HUES6 (cell line): Measurements from ENCODE around the gene COBL.

ENCODE experiments used
- H3K27ac ChIP-seq: 2 replicates; pipeline ENCODE4 v1.7.0; 2013; ENCODE audit warnings: low read depth, mild to moderate bottlenecking, low read length, inconsistent platforms
- H3K27me3 ChIP-seq: 2 replicates; pipeline ENCODE4 v1.6.1; 2013; ENCODE audit warnings: low read length; ENCODE audit not compliant: control insufficient read depth, insufficient read depth
- H3K36me3 ChIP-seq: 2 replicates; pipeline ENCODE4 v1.6.1; 2013; ENCODE audit warnings: low read length; ENCODE audit not compliant: control insufficient read depth, insufficient read depth
- H3K4me1 ChIP-seq: 2 replicates; pipeline ENCODE4 v1.6.1; 2013; ENCODE audit warnings: low read length; ENCODE audit not compliant: control insufficient read depth, insufficient read depth
- H3K4me3 ChIP-seq: 2 replicates; pipeline ENCODE4 v1.5.1; 2013; ENCODE audit warnings: low read depth, low read length
- H3K9ac ChIP-seq: one replicate; pipeline ENCODE4 v1.6.1; 2013; ENCODE audit warnings: mild to moderate bottlenecking, low read length
- H3K9me3 ChIP-seq: 2 replicates; pipeline ENCODE4 v1.6.1; 2013; ENCODE audit warnings: low read depth, low read length; ENCODE audit not compliant: control insufficient read depth, insufficient read depth

COBL gene

GRCh38 chr7:51040787-51041186 lies 275.8 kb downstream of the COBL start:
- Histone ChIP-seq H3K4me1 (no peaks in the 10 kb centered on the region), H3K36me3 (peaks cover 8% of the 10 kb centered on the region; the same call in 1 of the 2 replicates), H3K27me3 (no peaks in the 10 kb centered on the region), H3K9me3 (peaks cover 12% of the 10 kb centered on the region), H3K4me3 (no peak overlapping the region), H3K27ac (no peak overlapping the region), H3K9ac (no peak overlapping the region)

GRCh38 chr7:51038573-51038972 lies 278.0 kb downstream of the COBL start:
- peaks cover 8% of the 10 kb centered on the region; the same call in 1 of the 2 replicates for H3K36me3 ChIP-seq
- no peak overlapping the region for H3K27ac ChIP-seq
- H3K9ac ChIP-seq: no peak overlapping the region
- H3K9me3 ChIP-seq: no peaks in the 10 kb centered on the region
- H3K4me1 ChIP-seq: peaks cover 14% of the 10 kb centered on the region
- no peak overlapping the region for H3K4me3 ChIP-seq
- no peaks in the 10 kb centered on the region for H3K27me3 ChIP-seq

DNA sequence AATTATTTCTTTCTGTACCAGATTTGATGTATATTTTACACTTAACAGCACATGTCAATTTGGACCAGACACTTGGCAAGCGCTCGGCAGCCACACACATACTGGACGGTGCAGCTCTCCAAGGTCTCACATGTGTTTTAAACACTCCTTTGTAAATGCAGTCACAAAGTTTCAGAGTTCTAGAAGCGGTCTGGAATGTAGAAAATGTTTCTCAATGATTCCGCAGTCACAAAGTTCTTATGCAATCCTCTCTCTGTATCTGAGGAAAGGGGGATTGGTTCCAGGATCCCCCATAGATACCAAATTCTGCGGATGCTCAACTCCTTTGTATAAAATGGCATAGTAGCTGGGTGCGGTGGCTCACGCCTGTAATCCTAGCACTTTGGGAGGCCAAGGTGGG lies 280.9 kb downstream of the COBL start:
- H3K9ac ChIP-seq: no peak overlapping the region

DNA sequence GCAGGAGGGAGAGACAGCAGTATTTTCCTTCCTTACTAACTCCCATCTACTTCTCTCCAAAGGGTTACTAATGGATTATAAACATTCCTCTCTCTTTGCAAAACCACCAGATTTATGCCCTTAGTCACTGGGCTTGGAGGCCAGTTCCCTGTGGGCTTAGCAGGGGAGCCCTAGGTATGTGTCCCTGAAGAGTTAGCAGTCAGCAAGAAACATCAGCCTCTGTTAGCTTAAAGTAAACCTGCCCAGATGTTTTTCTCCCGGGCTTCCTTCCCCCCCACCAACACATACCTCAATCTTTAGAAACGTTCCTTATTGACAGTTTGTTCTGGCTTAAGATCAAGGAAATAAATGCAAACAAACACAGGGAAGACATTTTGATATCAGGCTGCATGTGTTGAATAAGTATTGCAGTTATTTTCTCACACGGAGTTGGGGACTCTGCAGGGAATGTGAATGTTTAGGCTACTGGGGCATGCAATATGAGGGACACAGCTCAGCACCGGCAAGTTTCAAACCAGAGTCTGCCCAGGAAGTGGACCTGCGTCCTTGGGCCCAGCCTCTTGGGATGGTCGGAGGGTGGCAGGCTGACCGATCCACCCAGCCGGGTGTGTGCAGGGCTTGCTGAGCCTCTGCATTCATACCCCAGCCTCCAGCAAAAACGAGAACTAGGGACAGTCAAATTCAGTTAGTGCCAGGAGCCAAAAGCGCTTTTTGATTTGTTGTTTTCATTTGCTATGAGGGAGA lies 281.9 kb downstream of the COBL start:
- H3K4me1 ChIP-seq: peaks cover 14% of the 10 kb centered on the region
- no peak overlapping the region for H3K9ac ChIP-seq
- no peaks in the 10 kb centered on the region for H3K9me3 ChIP-seq
- no peak overlapping the region for H3K4me3 ChIP-seq
- peaks cover 14% of the 10 kb centered on the region; the same call in 1 of the 2 replicates for H3K36me3 ChIP-seq
- no peaks in the 10 kb centered on the region for H3K27me3 ChIP-seq
- no peak overlapping the region for H3K27ac ChIP-seq

More for the DNA sequence above, 280.9 kb downstream of the COBL start:
- Histone ChIP-seq H3K4me3 (no peak overlapping the region), H3K36me3 (peaks cover 6% of the 10 kb centered on the region; the same call in 1 of the 2 replicates), H3K4me1 (peaks cover 14% of the 10 kb centered on the region), H3K27ac (no peak overlapping the region), H3K9me3 (no peaks in the 10 kb centered on the region), H3K27me3 (no peaks in the 10 kb centered on the region)

DNA sequence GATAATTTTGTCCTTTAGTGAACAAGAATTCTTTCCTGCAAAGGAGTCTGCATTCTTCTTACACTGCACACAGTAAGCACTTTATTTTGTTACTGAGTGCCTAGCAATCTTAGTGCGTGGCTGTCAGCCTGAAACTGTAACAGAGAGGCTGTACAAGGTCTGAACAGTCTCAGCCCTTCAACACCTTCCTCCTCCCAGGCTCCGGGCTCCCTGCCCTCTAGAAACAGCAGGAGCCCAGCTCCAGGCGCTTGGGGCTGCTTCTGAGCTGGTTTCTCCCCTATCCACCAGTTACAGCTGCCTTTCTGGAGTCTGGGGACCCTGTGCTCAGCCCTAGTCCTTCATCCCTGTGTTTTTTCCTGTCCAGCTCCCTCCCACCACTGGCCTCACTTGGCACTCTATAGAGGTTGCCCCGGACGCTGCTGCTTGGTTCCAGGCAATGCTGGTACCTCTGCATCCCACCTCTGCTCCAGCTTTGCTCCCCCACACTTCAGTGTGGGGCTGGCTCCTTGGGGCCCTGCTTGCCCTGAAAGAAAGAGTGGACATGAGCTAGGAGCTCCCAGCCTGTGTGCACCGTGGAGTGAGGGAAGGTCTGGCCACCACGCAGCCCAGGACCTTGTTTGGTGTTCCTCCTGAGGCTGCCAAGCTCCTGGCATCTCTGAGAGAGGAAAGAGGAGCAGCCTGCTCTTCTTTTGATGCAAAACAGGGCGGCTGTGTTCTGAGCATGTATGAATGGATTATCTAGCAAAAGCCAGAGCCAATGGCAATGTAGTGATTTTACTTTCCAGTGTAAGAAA lies 282.7 kb downstream of the COBL start:
- peaks cover 20% of the 10 kb centered on the region for H3K36me3 ChIP-seq
- H3K27ac ChIP-seq: no peak overlapping the region
- no peak overlapping the region for H3K9ac ChIP-seq
- no peak overlapping the region for H3K4me3 ChIP-seq
- H3K4me1 ChIP-seq: peaks cover 14% of the 10 kb centered on the region
- no peaks in the 10 kb centered on the region for H3K27me3 ChIP-seq
- no peaks in the 10 kb centered on the region for H3K9me3 ChIP-seq

- Histone ChIP-seq H3K4me1 (peaks cover 14% of the 10 kb centered on the region), H3K27me3 (no peaks in the 10 kb centered on the region), H3K27ac (no peak overlapping the region), H3K4me3 (no peak overlapping the region), H3K9me3 (no peaks in the 10 kb centered on the region), H3K9ac (no peak overlapping the region), H3K36me3 (peaks cover 39% of the 10 kb centered on the region)
Measured at GRCh38 chr7:51031791-51032515, 284.7 kb downstream of the COBL start.

DNA sequence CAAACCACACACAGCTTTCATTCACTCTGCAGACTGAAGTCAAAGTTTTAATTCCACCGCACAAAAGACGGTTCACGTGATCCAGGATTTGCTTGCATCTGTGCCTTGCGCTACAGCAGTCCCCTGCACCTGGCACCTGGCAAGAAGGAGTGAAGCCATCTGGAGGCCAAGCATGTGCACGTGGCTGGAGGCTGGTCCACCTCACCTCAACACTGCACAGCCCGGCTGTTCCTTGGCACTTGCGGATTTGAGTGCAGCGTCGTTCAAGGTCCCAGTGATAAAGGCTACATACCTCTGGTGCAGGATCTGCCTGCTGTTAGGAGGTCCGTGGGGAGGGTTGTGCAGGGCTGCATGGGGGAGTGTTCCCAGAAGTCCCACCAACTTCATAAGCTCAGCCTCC lies 285.4 kb downstream of the COBL start:
- Histone ChIP-seq H3K4me1 (peaks cover 14% of the 10 kb centered on the region), H3K27me3 (no peaks in the 10 kb centered on the region), H3K27ac (no peak overlapping the region), H3K4me3 (no peak overlapping the region), H3K9ac (no peak overlapping the region), H3K36me3 (peaks cover 41% of the 10 kb centered on the region), H3K9me3 (no peaks in the 10 kb centered on the region)

DNA sequence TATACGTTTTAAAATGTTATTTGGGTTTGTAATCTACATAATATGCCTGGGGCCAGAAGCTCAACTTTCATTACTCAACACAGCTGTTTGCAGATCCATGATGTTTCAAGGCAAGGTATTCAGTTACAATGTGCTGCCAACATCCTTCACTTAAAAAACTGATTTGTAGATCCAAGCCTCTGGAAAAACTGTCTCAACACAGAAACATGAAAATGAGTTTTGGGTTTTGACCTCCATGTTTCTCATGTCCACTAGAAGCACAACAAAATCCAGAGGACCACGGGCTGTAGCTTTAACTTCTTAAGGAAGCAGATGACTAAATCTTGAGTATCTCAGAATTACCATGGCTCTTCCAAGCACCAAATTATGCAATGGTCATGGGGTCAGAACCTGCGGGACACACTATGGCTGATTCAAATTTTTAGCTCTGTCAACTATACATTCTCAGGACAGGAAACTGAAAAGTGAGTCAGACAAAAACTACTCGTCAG lies 286.9 kb downstream of the COBL start:
- Histone ChIP-seq H3K4me1 (peaks cover 11% of the 10 kb centered on the region), H3K9ac (no peak overlapping the region), H3K27ac (no peak overlapping the region), H3K27me3 (no peaks in the 10 kb centered on the region), H3K4me3 (no peak overlapping the region), H3K9me3 (no peaks in the 10 kb centered on the region), H3K36me3 (peaks cover 48% of the 10 kb centered on the region)

GRCh38 chr7:51029131-51029530 lies 287.5 kb downstream of the COBL start:
- H3K4me3 ChIP-seq: no peak overlapping the region
- H3K27ac ChIP-seq: no peak overlapping the region
- peaks cover 6% of the 10 kb centered on the region; the same call in 1 of the 2 replicates for H3K4me1 ChIP-seq

GRCh38 chr7:51027935-51028830 lies 288.4 kb downstream of the COBL start:
- H3K4me1 ChIP-seq: no peaks in the 10 kb centered on the region
- H3K27me3 ChIP-seq: no peaks in the 10 kb centered on the region
- peaks cover 53% of the 10 kb centered on the region for H3K36me3 ChIP-seq
- no peak overlapping the region for H3K4me3 ChIP-seq
- H3K9ac ChIP-seq: no peak overlapping the region
- H3K9me3 ChIP-seq: no peaks in the 10 kb centered on the region
- H3K27ac ChIP-seq: no peak overlapping the region

More at GRCh38 chr7:51029131-51029530, 287.5 kb downstream of the COBL start:
- peaks cover 53% of the 10 kb centered on the region for H3K36me3 ChIP-seq
- no peak overlapping the region for H3K9ac ChIP-seq
- no peaks in the 10 kb centered on the region for H3K9me3 ChIP-seq
- no peaks in the 10 kb centered on the region for H3K27me3 ChIP-seq
